K562 (cell line): ENCODE data around the gene PCED1B. TPM values are rescaled to one million over a fixed set of nuclear protein-coding genes. Genes with fewer than 3 reads are reported as not detected.

Source experiments
- ETV6 ChIP-seq, 3 experiments: fragments of 150-350 bp in 1 of 3; sonication (generic) in 1 of 3; formaldehyde crosslinking in 1 of 3; IDR thresholded peaks; 2 replicates each; pipeline versions ENCODE4 v1.6.1 to v1.8.0; 2014 to 2022; ENCODE audit warnings: borderline replicate concordance in 2 of 3, low read depth in 2 of 3, antibody characterized with exemption in 1 of 3, low read length in 1 of 3, mild to moderate bottlenecking in 1 of 3, missing genetic modification reagents in 1 of 3
- IFI16 ChIP-seq: fragments of 250-450 bp; sonication (Bioruptor Pico); IDR thresholded peaks from 2 replicates; pipeline ENCODE4 v2.1.2; 2022; ENCODE audit warnings: mild to moderate bottlenecking, inconsistent platforms
- KDM1A ChIP-seq, 2 experiments: fragments of 450-650 bp; IDR thresholded peaks; 2 replicates each; pipeline ENCODE4 v1.6.1; 2016; ENCODE audit warnings: mild to moderate bottlenecking in 2 of 2
- LEF1 ChIP-seq: fragments of 450-650 bp; IDR thresholded peaks from 2 replicates; pipeline ENCODE4 v1.6.1; 2016; ENCODE audit warnings: mild to moderate bottlenecking
- PCBP2 ChIP-seq: fragments of 200-400 bp; formaldehyde crosslinking; IDR thresholded peaks from 2 replicates; pipeline ENCODE4 v1.6.1; 2018; ENCODE audit warnings: low read length, low read depth, mild to moderate bottlenecking, moderate library complexity; ENCODE audit not compliant: poor library complexity, severe bottlenecking
- RBM15 ChIP-seq: fragments of 200-400 bp; formaldehyde crosslinking; IDR thresholded peaks from 2 replicates; pipeline ENCODE4 v1.6.1; 2018; ENCODE audit warnings: mild to moderate bottlenecking, low read length, moderate library complexity; ENCODE audit not compliant: insufficient read depth
- RFX5 ChIP-seq: IDR thresholded peaks from 2 replicates; pipeline ENCODE4 v1.6.1; 2011; ENCODE audit warnings: low read depth, mild to moderate bottlenecking, improper control_type of control experiment, low read length
- SMAD2 ChIP-seq: fragments of 150-350 bp; IDR thresholded peaks from 2 replicates; pipeline ENCODE4 v1.6.1; 2014; ENCODE audit warnings: low read depth, mild to moderate bottlenecking, low read length
- SMAD4 ChIP-seq: fragments of 250-450 bp; sonication (Bioruptor Pico); conservative IDR thresholded peaks from 2 replicates; pipeline ENCODE4 v1.8.0; 2021; ENCODE audit warnings: inconsistent platforms, mild to moderate bottlenecking, moderate library complexity
- TCF7 ChIP-seq: sonication (generic); IDR thresholded peaks from 2 replicates; pipeline ENCODE4 v1.6.1; 2016; ENCODE audit warnings: antibody characterized with exemption, borderline replicate concordance
- TEAD1 ChIP-seq, 2 experiments: fragments of 450-650 bp in 1 of 2; sonication (generic) in 1 of 2; formaldehyde crosslinking; IDR thresholded peaks; 2 replicates each; pipeline versions ENCODE4 v1.4.0 to v1.8.0; 2020 to 2022; ENCODE audit warnings: mild to moderate bottlenecking in 2 of 2, missing genetic modification reagents in 1 of 2
- ZKSCAN8 ChIP-seq: fragments of 200-800 bp; sonication (Bioruptor generic); IDR thresholded peaks from 2 replicates; pipeline ENCODE4 v1.6.1; 2016; ENCODE audit warnings: missing genetic modification characterization, missing compliant biosample characterization
- ZNF239 ChIP-seq: fragments of 250-450 bp; sonication (Bioruptor Pico); IDR thresholded peaks from 2 replicates; pipeline ENCODE4 v1.4.0; 2020; ENCODE audit warnings: mild to moderate bottlenecking
- ZNF583 ChIP-seq: fragments of 250-450 bp; sonication (Bioruptor Pico); IDR thresholded peaks from 2 replicates; pipeline ENCODE4 v1.4.0; 2020
- ZNF668 ChIP-seq: fragments of 250-450 bp; sonication (Bioruptor Pico); IDR thresholded peaks from 2 replicates; pipeline ENCODE4 v1.8.0; 2022; ENCODE audit warnings: mild to moderate bottlenecking, inconsistent platforms
- polyA plus RNA-seq, 8 experiments: library from polyadenylated mRNA; depleted of rRNA in 4 of 8; stranded (reverse) in 5 of 8; unstranded in 3 of 8; fragments of >200 nt; fragmentation: Nextera tagmentation in 2 of 8; fragmentation: Illumina TruSeq in 1 of 8; extraction: Ambion mirVana in 2 of 8; extraction: Trizol in 1 of 8; gene quantifications; 2 replicates each; pipeline versions ENCODE4 v1.2.1 to v1.2.3, GENCODE V29; 2011 to 2014; ENCODE audit warnings: inconsistent platforms in 1 of 8, missing spikeins in 1 of 8
- total RNA-seq, 7 experiments: library from RNA; depleted of rRNA in 6 of 7; stranded (reverse); fragments of >200 nt in 6 of 7; fragmentation: Illumina TruSeq in 2 of 7; extraction: Trizol in 2 of 7; gene quantifications; 2 replicates each; pipeline versions ENCODE4 v1.2.1 to v1.2.3, GENCODE V29; 2011 to 2021; ENCODE audit warnings: low replicate concordance in 1 of 7
- TF ChIP-seq, protein P1 (sequence below), 3 experiments: fragments of 200-800 bp in 1 of 3; sonication (Bioruptor generic) in 1 of 3; sonication (generic) in 1 of 3; formaldehyde crosslinking in 1 of 3; IDR thresholded peaks; 2 replicates each; pipeline versions ENCODE4 v1.6.1 to v1.8.0; 2016 to 2022; ENCODE audit warnings: mild to moderate bottlenecking in 2 of 3, missing compliant biosample characterization in 2 of 3, missing genetic modification characterization in 2 of 3, missing genetic modification reagents in 1 of 3
- TF ChIP-seq, protein P2 (sequence below), 2 experiments: fragments of 450-650 bp in 1 of 2; sonication (generic) in 1 of 2; formaldehyde crosslinking in 1 of 2; IDR thresholded peaks in 1 of 2; conservative IDR thresholded peaks in 1 of 2; 2 replicates each; pipeline versions ENCODE4 v1.6.1 to v1.8.1; 2016 to 2023; ENCODE audit warnings: mild to moderate bottlenecking in 2 of 2, moderate library complexity in 2 of 2, inconsistent platforms in 1 of 2, missing genetic modification reagents in 1 of 2
- TF ChIP-seq, protein P3 (sequence below): fragments of 450-650 bp; conservative IDR thresholded peaks from 2 replicates; pipeline ENCODE4 v1.6.1; 2016; ENCODE audit warnings: missing genetic modification characterization, low read depth, mild to moderate bottlenecking, control low read depth, missing compliant biosample characterization

Gene PCED1B
- total and polyA plus RNA-seq, 9 of the 15 experiments (the other 6 are each of a cell fraction or from before 2014, with no cell fraction given), result 1.2 to 9.3 (median 2.5) TPM

DNA sequence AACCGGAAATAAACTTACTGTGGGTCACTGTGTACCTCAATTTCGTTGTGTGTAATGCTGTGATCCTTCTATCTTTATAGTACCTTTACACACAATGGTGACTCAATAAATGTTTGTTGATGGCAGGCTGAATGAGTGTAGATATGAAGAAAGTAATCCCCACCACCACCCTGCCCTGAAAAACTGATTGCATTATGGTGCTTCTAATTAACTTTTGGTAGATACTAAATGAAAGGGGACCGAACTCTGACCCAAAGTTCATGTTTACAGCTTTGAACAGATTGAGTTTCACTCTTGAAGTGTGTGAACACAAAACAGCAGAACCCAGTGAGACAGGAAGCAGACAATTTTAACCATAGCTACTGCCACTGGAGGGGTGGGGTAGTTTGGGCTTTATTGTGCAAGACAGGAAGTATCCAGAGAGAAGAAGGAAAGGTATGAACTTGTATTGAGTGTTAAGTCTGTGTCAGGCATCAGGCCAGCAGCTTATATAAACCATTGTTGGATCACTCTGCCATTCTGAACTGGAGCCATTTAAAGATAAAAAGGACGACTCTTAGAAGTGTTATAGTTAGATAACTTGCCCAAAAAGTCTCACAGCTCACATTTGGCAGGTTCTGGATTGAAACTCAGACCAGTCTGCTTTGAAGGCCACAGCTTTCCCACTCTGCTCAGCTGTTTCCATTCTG is 197.3 kb downstream of the PCED1B start (continued):
- TF ChIP-seq KDM1A (IDR thresholded peaks at IDR 0.05) (peak; percentile 94 to 95), ZNF239 (peak; percentile 28; the same call in 1 of the 2 replicates), IFI16 (CRISPR knock-in tag) (no peak), SMAD2 (no peak), TCF7 (no peak), RBM15 (no peak), ZKSCAN8 (no peak), ZNF583 (CRISPR knock-in tag) (0 out of 2 replicates have a peak, but pooled peaks have one; percentile 58), LEF1 (peak; percentile 76), ZNF668 (no peak), RFX5 (no peak), TEAD1 (CRISPR knock-in tag; IDR thresholded peaks at IDR 0.05) (peak in 1 of 2 experiments; percentile 8; a peak in 1 of 4 replicates), ETV6 (IDR thresholded peaks at IDR 0.05; ENCODE audit: borderline replicate concordance in 1 of 2, low read depth in 2 of 2, low read length in 1 of 2) (peak in 1 of 2 experiments; percentile 54; a peak in 1 of 4 replicates), ETV6 (CRISPR knock-in tag; IDR thresholded peaks at IDR 0.05; ENCODE audit: borderline replicate concordance) (no peak), SMAD4 (CRISPR knock-in tag) (peak; percentile 83), PCBP2 (no peak)
- TF ChIP-seq, protein P1, sequence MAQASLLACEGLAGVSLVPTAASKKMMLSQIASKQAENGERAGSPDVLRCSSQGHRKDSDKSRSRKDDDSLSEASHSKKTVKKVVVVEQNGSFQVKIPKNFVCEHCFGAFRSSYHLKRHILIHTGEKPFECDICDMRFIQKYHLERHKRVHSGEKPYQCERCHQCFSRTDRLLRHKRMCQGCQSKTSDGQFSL (CRISPR knock-in tag; IDR thresholded peaks at IDR 0.05), result no peak
- TF ChIP-seq, protein P1 (tag; IDR thresholded peaks at IDR 0.05), result no peak
- TF ChIP-seq, protein P2, sequence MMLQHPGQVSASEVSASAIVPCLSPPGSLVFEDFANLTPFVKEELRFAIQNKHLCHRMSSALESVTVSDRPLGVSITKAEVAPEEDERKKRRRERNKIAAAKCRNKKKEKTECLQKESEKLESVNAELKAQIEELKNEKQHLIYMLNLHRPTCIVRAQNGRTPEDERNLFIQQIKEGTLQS (IDR thresholded peaks at IDR 0.05), result peak; percentile 70
- TF ChIP-seq, protein P2 (CRISPR knock-in tag; conservative IDR thresholded peaks at IDR 0.05), result no peak
- TF ChIP-seq, protein P3, sequence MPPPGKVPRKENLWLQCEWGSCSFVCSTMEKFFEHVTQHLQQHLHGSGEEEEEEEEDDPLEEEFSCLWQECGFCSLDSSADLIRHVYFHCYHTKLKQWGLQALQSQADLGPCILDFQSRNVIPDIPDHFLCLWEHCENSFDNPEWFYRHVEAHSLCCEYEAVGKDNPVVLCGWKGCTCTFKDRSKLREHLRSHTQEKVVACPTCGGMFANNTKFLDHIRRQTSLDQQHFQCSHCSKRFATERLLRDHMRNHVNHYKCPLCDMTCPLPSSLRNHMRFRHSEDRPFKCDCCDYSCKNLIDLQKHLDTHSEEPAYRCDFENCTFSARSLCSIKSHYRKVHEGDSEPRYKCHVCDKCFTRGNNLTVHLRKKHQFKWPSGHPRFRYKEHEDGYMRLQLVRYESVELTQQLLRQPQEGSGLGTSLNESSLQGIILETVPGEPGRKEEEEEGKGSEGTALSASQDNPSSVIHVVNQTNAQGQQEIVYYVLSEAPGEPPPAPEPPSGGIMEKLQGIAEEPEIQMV (tag), result no peak
